ENCODE data around the gene RFC3.
"Not testable (repeated sequence)": the region's sequence is repeated elsewhere in the genome, so short reads cannot be mapped to it uniquely, and the experiment has no call there.

The RFC3 gene

DNA sequence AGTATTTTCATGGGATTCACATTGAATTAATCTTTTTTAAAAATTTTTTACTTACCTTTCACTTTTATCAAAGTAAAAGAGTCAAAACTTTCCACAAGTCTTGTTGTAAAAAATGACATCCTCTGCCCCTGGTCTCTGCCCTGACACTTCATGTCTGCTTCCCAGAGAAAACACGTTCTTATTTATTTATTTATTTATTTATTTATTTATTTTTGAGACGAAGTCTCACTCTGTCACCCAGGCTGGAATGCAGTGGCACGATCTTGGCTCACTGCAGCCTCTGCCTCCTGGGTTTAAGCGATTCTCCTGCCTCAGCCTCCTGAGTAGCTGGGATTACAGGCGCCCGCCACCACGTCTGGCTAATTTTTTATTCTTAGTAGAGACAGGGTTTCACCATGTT, 5.1 kb upstream of the RFC3 start:
- not testable (repeated sequence) for DNase-seq

DNA sequence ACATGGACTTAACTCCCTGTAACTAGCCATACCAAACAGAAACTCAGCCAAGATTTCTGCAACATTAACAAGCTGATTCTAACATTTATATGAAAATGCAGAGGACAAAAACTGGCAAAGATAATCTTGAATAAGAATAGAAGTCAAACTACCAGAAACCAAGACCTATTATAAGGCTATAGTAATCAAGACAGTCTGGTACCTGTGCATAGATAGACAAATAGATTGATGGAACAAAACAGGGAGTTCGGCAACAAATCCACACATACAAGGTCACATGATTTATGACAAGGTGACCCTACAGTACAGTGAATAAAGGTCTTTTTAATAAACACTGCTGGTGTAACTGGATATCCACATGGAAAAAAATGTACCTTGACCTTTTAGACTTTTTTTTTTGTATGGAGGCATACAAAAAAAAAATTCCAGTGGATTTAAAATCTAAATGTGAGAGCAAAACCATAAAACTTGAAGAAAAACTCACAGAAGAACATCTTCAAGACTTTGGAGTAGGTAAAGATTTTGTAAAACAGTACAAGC, 2.9 kb upstream of the RFC3 start:
- no peak for DNase-seq

DNA sequence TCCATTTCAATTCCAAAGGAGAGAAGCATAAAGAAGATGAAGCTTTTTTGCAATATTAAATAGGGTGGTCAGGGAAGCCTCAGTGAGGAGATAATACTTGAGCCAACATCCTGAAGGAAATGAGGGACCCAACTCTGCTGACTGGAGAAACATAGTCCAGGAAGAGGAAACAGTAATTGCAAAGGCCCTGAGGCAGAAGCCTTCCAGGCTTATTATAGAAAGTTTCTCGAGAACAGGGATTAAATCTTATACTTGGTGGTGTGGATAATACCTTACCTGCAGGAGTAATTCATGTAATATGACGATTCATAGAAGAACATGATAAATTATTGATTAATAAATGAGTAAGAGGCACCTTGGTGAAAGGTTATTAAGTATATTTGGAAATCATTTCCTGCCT, 1.0 kb upstream of the RFC3 start:
- DNase-seq, result no peak

DNA sequence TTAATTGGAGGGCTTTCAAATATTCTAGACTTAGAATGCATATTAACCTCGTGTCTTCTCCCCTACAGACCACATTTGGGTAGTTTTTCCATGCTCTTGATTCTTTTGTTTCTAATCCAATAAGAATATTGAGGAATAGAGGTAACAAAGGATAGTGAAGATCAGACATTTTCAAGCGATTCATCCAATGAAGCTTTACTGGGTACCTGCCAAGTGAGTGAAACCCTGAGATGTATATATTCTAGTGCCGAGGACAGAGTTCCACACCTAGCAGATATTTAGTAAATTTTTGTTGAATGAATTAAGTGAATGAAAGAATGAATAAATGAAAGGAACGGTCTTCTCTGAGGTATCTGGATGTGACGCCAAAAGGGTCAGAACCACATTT, 442 bp upstream of the RFC3 start:
- no peak for DNase-seq

DNA sequence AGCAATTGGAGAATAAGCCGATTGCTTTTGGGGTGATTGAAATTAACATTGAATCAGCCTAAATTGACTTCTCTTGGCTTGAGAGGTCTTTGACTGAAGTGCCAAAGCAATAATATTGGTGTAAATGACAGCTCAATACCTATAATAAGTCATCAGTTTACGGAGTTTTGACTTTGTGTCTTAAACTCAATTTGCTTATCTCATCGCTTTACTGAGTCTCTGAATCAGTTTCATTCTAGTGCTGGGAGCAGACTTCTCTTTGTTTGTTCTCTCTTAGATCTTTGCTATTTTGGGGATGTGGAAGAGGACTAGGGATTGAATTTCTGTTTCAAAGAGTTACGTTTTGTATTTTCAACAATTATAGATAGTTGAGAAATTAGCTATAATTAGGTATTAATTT, 7.1 kb downstream of the RFC3 start:
- no peak for DNase-seq

DNA sequence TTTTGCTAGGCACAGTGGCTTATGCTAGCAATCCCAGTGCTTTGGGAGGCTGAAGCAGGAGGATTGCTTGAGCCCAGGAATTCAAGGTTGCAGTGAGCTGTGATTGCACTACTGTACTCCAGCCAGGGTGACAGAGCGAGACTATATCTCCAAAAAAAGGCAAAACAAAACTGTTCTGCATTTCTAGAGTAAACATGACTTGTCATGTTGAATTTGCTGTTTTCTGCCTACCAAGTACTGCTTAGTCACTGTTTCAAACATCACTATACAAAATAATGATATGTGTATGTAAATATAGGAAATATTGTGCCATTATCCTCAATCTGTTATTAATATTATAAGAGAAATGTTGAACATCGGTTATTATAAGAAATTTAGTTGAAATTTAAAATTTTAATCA, 9.2 kb downstream of the RFC3 start:
- no peak for DNase-seq

DNA sequence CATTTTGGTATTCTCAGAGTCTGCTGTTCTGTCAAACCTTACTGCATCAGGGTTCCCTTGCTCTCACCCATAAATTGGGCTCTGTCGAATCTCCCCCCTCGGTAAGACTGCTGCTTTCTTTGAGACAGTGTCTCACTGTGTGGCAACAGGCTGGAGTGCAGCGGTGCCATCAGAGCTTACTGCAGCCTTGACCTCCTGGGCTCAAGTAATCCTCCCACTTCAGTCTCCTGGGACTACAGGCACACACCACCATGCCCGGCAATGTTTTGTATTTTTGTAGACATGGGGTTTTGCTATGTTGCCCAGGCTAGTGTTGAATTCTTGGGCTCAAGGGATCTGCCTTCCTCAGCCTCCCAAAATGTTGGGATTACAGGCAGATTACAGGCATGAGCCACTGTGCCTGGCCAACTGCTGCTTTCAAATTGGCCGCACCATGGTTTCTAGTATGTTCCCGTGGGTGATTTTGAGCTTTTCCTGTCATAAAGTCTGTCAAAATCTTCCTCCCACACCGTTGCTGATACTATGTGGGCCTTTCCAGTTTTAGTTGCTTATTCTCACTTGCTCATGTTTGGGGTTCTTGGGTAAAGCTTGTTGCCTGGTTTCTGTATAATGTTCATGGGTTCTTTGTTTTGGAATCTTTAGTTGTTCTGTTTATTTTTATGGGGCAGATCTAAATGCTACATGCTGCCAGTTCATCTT, 10.6 kb downstream of the RFC3 start:
- DNase-seq, result no peak

DNA sequence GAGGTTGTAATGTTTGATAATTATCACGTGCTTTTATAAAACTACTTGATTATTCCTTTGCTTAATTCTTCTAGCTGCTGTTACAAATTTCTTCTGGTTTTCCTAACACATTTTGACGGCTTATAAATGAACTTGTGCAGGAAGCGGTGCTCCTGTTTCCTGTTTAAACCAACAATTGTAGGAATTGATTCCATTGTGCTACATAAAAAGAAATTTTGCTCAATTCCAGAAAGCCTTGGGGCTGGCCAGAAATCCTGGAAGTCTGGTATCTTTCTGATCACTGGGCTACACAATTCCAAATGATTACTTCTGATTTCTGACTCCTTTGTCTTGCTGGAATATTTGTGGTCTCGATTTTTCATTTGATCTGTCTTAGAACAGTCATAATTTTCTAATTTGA, 14.9 kb downstream of the RFC3 start:
- no peak for DNase-seq

DNA sequence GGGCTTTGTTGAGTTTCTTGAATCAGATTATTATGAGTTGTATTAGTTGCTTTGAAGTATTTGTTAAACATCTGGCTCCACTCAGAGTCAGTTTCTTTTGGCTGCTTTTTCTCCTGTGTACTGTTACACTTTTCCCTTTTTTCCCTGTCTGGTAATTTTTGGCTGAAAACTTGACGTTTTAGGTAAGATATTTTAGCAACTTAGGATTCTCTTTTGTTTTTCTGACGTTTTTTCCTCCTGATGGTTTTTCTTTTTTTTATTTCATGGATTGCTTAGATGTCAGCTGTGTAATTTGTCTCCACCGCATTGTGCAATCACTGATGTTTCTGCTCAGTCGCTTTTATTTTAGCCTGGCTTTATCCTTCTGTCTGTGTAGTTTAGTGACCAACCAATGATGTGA, 20.7 kb downstream of the RFC3 start:
- DNase-seq, result no peak

DNA sequence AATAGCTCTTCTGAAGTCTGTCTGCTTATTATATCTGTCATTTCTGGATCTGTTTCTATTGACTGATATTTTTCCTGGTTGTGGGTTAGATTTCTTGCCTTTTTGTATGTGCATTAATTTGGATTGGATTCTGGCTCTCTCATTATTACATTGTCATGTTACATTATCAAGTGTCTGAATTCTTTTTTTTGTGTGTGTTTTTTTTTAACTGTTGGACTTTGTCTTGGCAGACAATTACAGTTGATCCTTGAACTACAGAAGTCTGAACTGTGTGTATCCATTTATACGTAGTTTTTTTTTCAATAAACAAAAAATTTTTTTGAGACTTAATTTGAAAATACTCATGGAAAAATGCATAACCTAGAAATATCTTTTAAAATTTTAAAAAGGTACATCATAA, 22.5 kb downstream of the RFC3 start:
- DNase-seq, result no peak

DNA sequence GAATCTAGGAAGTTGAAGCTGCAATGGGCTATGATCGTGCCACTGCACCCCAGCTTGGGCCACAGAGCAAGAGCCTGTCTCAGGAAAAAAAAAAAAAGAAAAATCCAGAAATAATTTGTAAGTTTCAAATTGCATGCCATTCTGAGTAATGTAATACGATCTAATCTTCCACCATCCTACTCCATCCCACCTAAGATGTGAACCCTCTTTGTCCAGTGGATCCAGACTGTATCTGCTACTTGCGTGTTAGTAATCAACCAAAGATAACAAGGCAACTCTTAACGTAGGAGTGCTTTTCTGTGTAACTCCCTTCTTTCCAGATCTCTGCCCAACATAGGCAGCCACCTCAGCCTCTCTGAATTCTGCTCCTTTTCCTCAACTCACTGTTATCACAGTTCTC, 24.3 kb downstream of the RFC3 start:
- DNase-seq, result no peak

DNA sequence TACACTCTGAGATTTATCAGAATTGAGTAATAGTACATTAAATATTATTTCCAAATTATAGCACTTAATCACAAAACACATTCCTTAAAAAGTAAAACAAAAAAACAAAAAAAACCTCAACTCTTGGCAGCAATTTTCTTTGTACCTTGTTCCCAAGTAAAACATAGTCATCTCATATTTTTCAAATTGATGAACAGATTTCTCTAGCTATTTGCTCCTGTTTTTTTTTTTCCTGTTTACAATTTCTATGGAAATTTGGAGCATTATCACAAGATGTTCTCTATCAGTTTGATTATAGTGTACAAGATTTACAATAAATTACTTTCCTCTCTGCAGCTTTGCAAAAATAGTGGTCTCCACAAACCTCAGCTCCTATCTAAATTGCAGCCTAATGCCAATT, 25.0 kb downstream of the RFC3 start:
- DNase-seq, result no peak

DNA sequence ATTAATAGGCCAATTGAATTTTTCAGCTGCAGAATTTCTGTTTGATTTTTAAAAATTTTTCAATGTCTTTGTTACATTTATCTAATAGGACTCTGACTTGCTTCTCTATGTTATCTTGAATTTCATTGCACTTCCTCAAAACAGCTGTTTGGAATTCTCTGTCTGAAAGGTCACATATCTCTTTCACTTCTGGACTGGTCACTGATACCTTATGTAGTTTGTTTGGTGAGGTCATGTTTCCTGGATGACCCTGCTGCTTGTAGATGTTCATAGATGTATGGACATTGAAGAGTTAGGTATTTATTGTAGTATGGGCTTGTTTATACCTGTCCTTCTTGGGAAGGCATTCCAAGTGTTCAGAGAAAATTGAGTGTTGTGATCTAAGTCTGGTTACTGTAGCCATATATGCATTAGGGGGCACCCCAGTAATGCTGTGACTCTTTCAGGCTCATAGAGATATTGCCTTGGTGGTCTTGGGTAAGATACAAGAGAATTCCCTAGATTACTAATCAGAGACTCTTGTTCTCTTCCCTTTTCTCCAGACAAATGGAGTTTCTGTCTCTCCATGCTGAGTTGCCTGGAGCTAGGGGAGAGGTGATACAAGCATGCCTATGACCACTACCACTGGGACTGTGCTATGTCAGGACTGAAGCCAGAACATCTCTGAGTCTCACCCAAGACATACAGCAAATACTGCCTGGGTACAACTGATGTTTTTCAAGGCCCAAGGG, 27.8 kb downstream of the RFC3 start:
- no peak for DNase-seq

DNA sequence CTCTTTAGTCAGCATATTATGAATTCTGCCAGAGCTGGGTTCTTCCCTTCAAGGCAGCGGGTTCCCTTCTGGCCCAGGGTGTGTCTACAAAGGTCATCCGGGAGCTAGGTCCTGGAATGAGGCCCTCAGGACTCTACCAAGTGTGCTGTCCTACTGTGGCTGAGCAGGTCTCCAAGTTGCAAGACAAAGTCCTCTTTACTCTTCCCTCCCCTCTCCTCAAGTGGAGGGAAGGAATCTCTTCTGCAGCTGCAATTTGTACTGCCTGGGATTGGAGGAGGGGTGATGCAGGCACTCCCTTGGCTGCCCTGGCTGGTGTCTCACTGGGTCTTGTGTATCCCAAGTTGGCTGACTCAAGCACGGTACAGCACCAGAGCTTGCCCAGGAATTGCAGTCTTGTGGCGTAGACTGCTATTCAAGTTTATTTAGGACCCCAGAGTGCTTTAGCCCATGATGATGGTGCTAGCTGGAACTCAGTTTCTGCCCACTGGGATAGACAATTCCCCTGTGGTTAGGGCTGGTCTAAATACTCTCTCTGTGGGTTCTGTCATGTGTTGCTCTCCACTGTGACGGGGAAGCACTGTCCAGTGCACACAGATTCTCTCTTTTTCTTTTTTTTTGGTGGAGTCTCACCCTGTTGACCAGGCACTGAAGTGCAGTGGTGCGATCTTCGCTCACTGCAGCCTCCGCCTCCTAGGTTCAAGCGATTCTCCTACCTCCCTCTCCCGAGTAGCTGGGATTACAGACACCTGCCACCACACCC, 28.5 kb downstream of the RFC3 start:
- no peak for DNase-seq

DNA sequence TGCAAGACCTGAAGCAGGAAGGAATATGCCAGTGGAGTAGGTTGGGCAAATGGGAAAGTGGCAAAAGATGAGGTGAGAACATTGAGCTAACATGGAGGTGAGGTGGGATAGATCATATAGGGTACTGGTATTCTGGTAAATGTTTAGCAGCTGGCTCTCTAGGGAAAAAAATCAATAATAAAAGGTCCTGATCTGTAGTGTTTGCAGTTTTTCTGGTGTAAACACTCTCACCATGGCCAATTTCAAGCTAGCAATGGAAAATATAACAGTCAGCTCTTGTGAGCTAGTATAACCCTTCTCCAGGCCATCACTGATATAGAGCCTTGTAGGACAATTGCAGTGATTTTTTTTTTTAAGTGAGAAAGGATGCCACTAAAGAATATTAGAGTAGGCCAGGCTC, 31.3 kb downstream of the RFC3 start:
- no peak for DNase-seq

DNA sequence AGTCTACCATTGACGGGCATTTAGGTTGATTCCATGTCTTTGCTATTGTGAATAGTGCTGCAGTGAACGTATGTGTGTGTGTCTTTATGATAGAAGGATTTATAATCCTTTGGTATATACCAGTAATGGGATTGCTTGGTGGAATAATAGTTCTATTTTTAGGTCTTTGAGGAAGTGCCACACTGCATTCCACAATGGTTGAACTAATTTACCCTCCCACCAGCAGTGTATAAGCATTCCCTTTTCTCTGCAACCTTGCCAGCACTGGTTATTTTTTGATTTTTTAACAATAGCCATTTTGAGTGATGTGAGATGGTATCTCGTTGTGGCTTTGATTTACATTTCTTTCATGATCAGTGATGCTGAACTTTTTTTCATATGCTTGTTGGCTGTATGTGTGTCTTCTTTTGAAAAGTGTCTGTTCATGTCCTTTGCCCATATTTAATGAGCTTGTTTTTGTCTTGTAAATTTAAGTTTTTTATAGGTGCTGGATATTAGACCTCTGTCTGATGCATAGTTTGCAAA, 37.5 kb downstream of the RFC3 start:
- DNase-seq, result no peak

DNA sequence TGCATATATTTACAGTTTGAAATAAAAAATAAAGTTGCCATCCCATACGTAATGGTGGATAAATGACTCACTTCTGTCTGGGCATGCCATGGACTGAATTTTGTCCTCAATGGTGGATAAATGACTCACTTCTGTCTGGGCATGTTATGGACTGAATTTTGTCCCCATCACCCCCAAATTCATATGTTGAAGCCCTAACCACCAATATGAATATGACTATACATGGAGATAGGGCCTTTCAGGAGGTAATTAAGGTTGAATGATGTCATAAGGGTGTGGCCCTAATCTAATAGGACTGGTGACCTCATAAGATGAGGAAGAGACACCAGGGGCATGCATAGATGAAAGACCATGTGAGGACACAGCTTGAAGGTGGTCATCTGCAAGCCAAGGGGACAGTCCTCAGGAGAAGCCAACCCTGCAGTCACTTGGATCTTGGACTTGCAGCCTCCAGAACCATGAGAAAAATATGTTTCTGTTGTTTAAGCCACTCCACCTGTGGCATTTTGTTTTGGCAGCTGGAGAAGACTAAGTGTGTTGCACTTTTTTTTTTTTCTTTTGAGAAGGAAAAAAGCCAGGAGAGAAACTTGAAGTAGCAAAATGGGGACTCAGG, 41.8 kb downstream of the RFC3 start:
- no peak for DNase-seq

DNA sequence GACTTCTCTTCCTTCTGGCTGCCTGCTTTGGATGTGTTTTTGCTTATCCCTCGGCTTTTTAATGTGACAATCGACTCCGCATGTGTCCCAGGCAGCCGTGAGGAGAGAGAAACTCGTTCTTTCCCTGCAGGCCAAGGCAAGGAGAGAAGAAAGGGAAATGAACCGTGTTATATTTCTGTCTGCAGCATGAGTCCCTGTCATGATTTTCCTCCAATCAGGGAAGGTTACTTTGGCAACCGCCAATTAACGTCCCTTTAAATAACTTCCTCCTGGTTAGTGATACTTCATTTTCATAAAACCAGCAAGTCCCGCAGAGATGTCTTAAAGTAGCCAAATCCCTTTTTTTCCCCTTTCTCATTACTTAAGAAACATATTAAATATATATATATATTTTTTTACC, 42.6 kb downstream of the RFC3 start:
- no peak for DNase-seq

DNA sequence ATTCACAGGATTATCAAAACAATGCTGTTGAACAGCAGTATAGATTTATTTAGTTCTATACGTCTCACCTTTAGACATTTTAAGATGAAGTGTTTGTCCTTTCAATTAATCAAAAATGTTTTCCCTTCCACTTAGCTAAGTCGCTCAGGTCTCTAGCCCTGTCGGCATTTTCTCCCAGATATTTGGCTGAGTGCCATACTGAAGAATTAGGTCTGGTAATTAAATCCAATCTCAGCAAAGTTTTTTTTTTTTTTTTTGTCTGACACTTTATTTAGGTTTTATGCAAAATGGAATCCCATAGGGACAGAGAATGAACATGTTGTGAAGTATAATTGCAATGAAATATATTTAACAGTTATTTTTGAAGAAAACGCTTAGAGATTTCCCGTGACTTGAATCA, 44.1 kb downstream of the RFC3 start:
- DNase-seq, result no peak

DNA sequence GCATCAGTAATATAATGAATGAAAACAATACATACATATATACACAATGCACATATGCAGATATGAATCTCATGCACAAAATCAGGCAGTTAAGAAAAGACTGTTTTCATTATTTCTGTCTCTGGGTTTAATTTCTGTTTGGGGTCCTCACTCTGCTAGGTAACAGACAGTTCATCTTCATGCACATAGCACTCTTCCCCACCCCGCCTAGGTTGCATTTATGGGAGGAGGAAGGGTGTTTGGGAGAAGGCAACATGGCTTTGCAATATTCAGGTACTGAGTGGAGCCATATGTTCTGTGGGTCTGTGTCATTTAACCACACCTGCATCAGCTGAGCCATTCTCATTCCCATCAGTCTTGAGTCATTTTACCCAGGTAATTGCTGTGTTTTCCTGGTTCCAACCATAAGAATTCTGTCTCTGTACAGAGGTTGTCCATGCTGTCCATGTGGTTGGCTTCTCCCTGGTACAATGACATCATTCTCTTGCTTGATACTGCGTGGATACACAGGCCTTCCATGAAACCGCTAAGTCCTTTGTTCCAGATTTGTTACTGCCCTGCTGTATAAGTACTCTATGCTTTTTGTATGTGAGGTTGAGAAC, 45.3 kb downstream of the RFC3 start:
- DNase-seq, result no peak

DNA sequence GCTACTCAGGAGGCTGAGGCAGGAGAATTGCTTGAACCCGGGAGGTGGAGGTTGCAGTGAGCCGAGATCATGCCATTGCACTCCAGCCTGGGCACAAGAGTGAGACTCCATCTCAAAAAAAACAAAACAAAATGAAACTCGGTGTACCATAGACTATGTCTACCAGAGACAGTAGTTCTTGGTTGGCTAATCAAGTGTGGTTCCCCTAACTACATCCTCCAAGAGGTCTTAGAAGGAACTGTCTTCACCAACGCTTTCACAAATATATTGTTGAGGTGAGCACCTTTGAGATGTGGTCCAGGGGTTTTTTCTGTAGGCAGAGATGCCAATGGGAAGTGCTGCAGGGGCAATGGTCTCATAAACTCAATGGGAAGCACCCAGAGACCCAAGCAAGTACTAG, 48.0 kb downstream of the RFC3 start:
- no peak for DNase-seq

DNA sequence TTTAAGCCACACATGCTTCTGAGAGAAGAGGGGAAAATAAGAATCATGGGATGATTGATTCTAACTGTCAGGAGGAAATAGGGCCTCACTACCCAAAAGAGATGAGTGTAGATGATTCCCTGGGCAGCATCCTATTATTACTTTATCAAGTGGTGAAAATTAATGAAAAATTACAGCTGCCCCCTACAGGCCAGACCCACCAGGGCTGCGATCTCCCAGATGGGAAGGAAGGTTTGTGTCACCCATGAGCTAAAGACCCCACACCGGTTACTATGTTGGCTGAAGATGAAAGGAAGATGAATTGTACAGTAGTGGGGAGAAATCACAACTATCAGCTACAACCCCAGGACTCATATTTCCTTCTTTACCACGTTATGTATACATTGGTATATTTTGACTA, 49.5 kb downstream of the RFC3 start:
- DNase-seq, result no peak
